Measurements from ENCODE around the gene DNAJC4. TPM values are rescaled to one million over a fixed set of nuclear protein-coding genes. Genes with fewer than 3 reads are reported as not detected.

DNAJC4 gene
- total and polyA plus RNA-seq, 2 of the 8 experiments (the other 6 are each of a cell fraction or from before 2014, with no cell fraction given) = 14.6 to 31.0 TPM

GRCh38 chr11:64237484-64237951 is 7.2 kb downstream of the DNAJC4 start:
- peaks cover 18% of the 10 kb centered on the region for H3K23me2 ChIP-seq (ENCODE audit: low read depth, low read length)
- no peak overlapping the region for H3K4me2 ChIP-seq (ENCODE audit: insufficient read depth in 1 of 2, low read depth in 2 of 2, low read length in 2 of 2)
- FAIRE-seq = no peak
- no peaks in the 10 kb centered on the region for H3K9me3 ChIP-seq (ENCODE audit: insufficient read depth in 2 of 2, low read depth in 1 of 2, low read length in 1 of 2)
- ChIA-PET CTCF (ENCODE audit: partially characterized antibody) (interaction anchor here (0.6 to 8.6 kb wide), 11 partner anchors 9 to 1495 kb away, joined by 3 to 51 read pairs (median 6); partner anchors contain the start of genes FERMT3, NUDT22, PLCB3 and PPP1R14B), POLR2A (ENCODE audit: partially characterized antibody) (interaction anchor here (1.0 to 11.9 kb wide), 8 partner anchors 9 to 80 kb away, joined by 3 to 190 read pairs (median 4); partner anchors contain the start of genes FKBP2, PLCB3, PPP1R14B and PRDX5)
- H4K91ac ChIP-seq (replicated peaks; ENCODE audit: insufficient read length, low read length) = no peak overlapping the region
- no peak for DNase-seq (ENCODE audit: low read depth in 1 of 2, low spot score in 2 of 2)
- H3K36me3 ChIP-seq (ENCODE audit: control insufficient read depth in 2 of 4, insufficient read depth in 4 of 4, low read length in 3 of 4) = peaks cover 0 to 5% (median 1%) of the 10 kb centered on the region in 4 experiments; a peak in 1 of 8 replicates
- H2BK5ac ChIP-seq (ENCODE audit: low read depth, low read length) = no peak overlapping the region
- 94% methylated on average over 11 of the region's 12 CpGs; no CpG with 5 or more reads in 1 of the 2 experiments for WGBS, 2 experiments (ENCODE audit: extremely low coverage in 1 of 2, insufficient coverage in 1 of 2, insufficient read length in 1 of 2, insufficient replicate concordance in 2 of 2, low coverage in 1 of 2, low lambda C conversion rate in 2 of 2, missing lambda C conversion rate in 1 of 2)
- H2BK15ac ChIP-seq (ENCODE audit: low read length) = no peak overlapping the region
- H3K79me1 ChIP-seq (ENCODE audit: low read depth, low read length) = no peaks in the 10 kb centered on the region
- H2AK5ac ChIP-seq (ENCODE audit: low read depth, low read length) = no peak overlapping the region
- TF ChIP-seq TAF7 (optimal IDR thresholded peaks at IDR 0.05; ENCODE audit: borderline replicate concordance, low read depth, low read length) = no peak
- no peak for TF ChIP-seq RFX5 (IDR thresholded peaks at IDR 0.05; ENCODE audit: borderline replicate concordance, low read depth, low read length)
- no peak for TF ChIP-seq JUND (IDR thresholded peaks at IDR 0.05; ENCODE audit: low read length)
- no peak for TF ChIP-seq POU5F1 (IDR thresholded peaks at IDR 0.05; ENCODE audit: low read depth, low read length)
- no peak for TF ChIP-seq CHD2 (IDR thresholded peaks at IDR 0.05; ENCODE audit: low read length)
- TF ChIP-seq EP300 (IDR thresholded peaks at IDR 0.05; ENCODE audit: borderline replicate concordance in 1 of 2, low read depth in 2 of 2, low read length in 2 of 2) = no peak
- no peak for TF ChIP-seq TCF12 (IDR thresholded peaks at IDR 0.05; ENCODE audit: low read depth, low read length)
- no peak for TF ChIP-seq CBX5 (IDR thresholded peaks at IDR 0.05; ENCODE audit: low read depth, low read length)
- TF ChIP-seq TBP (IDR thresholded peaks at IDR 0.05; ENCODE audit: low read depth, low read length) = no peak
- no peak for TF ChIP-seq SIX5 (IDR thresholded peaks at IDR 0.05; ENCODE audit: low read depth, low read length)
- no peak for TF ChIP-seq E2F6 (IDR thresholded peaks at IDR 0.05)
- no peak for TF ChIP-seq POLR2A (IDR thresholded peaks at IDR 0.05; ENCODE audit: control extremely low read depth in 1 of 2, low read depth in 2 of 2, low read length in 2 of 2)
- no peak overlapping the region for H3K14ac ChIP-seq (ENCODE audit: insufficient read length)
- H3K56ac ChIP-seq (replicated peaks; ENCODE audit: insufficient read length, low read depth, low read length) = no peak overlapping the region
- H3K79me2 ChIP-seq (ENCODE audit: control insufficient read depth in 1 of 2, insufficient read depth in 2 of 2, low read length in 2 of 2) = peaks cover 0 to 3% of the 10 kb centered on the region in 2 experiments; a peak in 1 of 4 replicates
- H2AFZ ChIP-seq (ENCODE audit: low read length) = no peak overlapping the region
- no peak overlapping the region for H2BK20ac ChIP-seq (ENCODE audit: low read length)
- H4K20me1 ChIP-seq (replicated peaks in 1 of 2; ENCODE audit: control insufficient read depth in 1 of 2, insufficient read depth in 2 of 2, low read length in 2 of 2) = peaks cover 0 to 8% of the 10 kb centered on the region in 2 experiments
- no peak overlapping the region for H2BK12ac ChIP-seq (ENCODE audit: low read depth, low read length)
- H3K27me3 ChIP-seq (replicated peaks in 1 of 4; ENCODE audit: control insufficient read depth in 3 of 4, extremely low read depth in 1 of 4, insufficient read depth in 3 of 4, low read length in 3 of 4) = peaks cover 0 to 6% (median 3%) of the 10 kb centered on the region in 4 experiments; a peak in 4 of 7 replicates
- no peak overlapping the region for H3K4me3 ChIP-seq (ENCODE audit: extremely low read depth in 1 of 4, insufficient read depth in 2 of 4, low read depth in 3 of 4, low read length in 4 of 4)
- no peak overlapping the region for H4K5ac ChIP-seq (ENCODE audit: insufficient read length, low read depth, low read length)
- peaks cover 0 to 12% (median 6%) of the 10 kb centered on the region in 4 experiments; a peak in 6 of 7 replicates for H3K4me1 ChIP-seq (replicated peaks in 1 of 4; ENCODE audit: control insufficient read depth in 3 of 4, insufficient read depth in 4 of 4, low read length in 3 of 4)
- no peak overlapping the region for H3K4ac ChIP-seq (replicated peaks; ENCODE audit: insufficient read length, low read depth, low read length)
- H3K18ac ChIP-seq (ENCODE audit: extremely low read depth, low read length) = no peak overlapping the region
- H2BK120ac ChIP-seq (replicated peaks; ENCODE audit: low read depth, low read length) = no peak overlapping the region
- no peak overlapping the region for H4K8ac ChIP-seq (ENCODE audit: extremely low read depth, insufficient read depth, low read length)
- no peak overlapping the region for H3K27ac ChIP-seq (ENCODE audit: low read depth, low read length)
- H3K9ac ChIP-seq (replicated peaks in 1 of 4; ENCODE audit: extremely low read depth in 1 of 4, low read depth in 3 of 4, low read length in 3 of 4) = no peak overlapping the region
- H3K23ac ChIP-seq (ENCODE audit: insufficient read length) = no peak overlapping the region

All from H1 (cell line).